PC-9 (cell line): Measurements from ENCODE around the gene AS3MT.

Experiments used
- CTCF ChIP-seq: fragments of 200-600 bp; sonication (generic); conservative IDR thresholded peaks from 2 replicates; pipeline ENCODE4 v1.6.1; 2017; ENCODE audit warnings: mixed run types, antibody characterized with exemption, mild to moderate bottlenecking, moderate library complexity
- EZH2 ChIP-seq: fragments of 200-600 bp; sonication (generic); IDR thresholded peaks from 2 replicates; pipeline ENCODE4 v1.8.0; 2017; ENCODE audit warnings: antibody characterized with exemption, low read depth

GRCh38 chr10:102948176-102948575, 78.9 kb downstream of the AS3MT start:
- no peak for TF ChIP-seq CTCF
- TF ChIP-seq EZH2 = no peak
